Measurements from ENCODE around the gene NPC1L1.

NPC1L1 gene

GRCh38 chr7:44469461-44470134 is 71.5 kb downstream of the NPC1L1 start:
- no peak for DNase-seq

- no peak for DNase-seq
These were observed 73.9 kb downstream of the NPC1L1 start for GRCh38 chr7:44467217-44467548.

GRCh38 chr7:44466300-44467216 is 74.6 kb downstream of the NPC1L1 start:
- no peak for DNase-seq

- no peak for DNase-seq
These were observed 75.6 kb downstream of the NPC1L1 start for GRCh38 chr7:44465490-44465889.

- no peak for DNase-seq
These were observed 77.8 kb downstream of the NPC1L1 start for GRCh38 chr7:44463169-44463808.
